ENCODE results near the gene PUS1. TPM values are rescaled to one million over a fixed set of nuclear protein-coding genes. Genes with fewer than 3 reads are reported as not detected.

PUS1 gene
- total RNA-seq, 2 donors from 2014 or later, result 37.3 to 56.7 TPM

GRCh38 chr12:131921866-131922769 lies 7.0 kb upstream of the PUS1 start:
- Histone ChIP-seq H3K27ac (ENCODE audit: low read depth, low read length) (no peak overlapping the region), H3K27me3 (ENCODE audit: control insufficient read depth, insufficient read depth, low read length, poor library complexity, severe bottlenecking) (no peaks in the 10 kb centered on the region), H3K4me3 (ENCODE audit: low read length) (no peak overlapping the region), H3K9ac (ENCODE audit: extremely low read depth, low read length, poor library complexity, severe bottlenecking) (no peak overlapping the region), H3K4me1 (ENCODE audit: control insufficient read depth, insufficient read depth, low read length) (no peaks in the 10 kb centered on the region), H3K36me3 (ENCODE audit: control insufficient read depth, insufficient read depth, low read length) (peaks cover 4% of the 10 kb centered on the region), H3K9me3 (ENCODE audit: control insufficient read depth, low read length) (no peaks in the 10 kb centered on the region)
- no peaks in the 10 kb centered on the region for H3K27me3 Mint-ChIP-seq (ENCODE audit: insufficient read depth)
- H3K4me3 Mint-ChIP-seq, result no peak overlapping the region
- H3K9me3 Mint-ChIP-seq, result peaks cover 13% of the 10 kb centered on the region
- H3K4me1 Mint-ChIP-seq, result no peaks in the 10 kb centered on the region
- WGBS, 2 experiments (ENCODE audit: insufficient coverage in 1 of 2, insufficient read length in 1 of 2), result 93 to 97% methylated on average over 23 to 29 of the region's 29 CpGs
- no peak overlapping the region for H3K27ac Mint-ChIP-seq
- DNase-seq, result no peak
- peaks cover 15% of the 10 kb centered on the region for H3K36me3 Mint-ChIP-seq (ENCODE audit: low read depth)
- TF ChIP-seq, protein P1, sequence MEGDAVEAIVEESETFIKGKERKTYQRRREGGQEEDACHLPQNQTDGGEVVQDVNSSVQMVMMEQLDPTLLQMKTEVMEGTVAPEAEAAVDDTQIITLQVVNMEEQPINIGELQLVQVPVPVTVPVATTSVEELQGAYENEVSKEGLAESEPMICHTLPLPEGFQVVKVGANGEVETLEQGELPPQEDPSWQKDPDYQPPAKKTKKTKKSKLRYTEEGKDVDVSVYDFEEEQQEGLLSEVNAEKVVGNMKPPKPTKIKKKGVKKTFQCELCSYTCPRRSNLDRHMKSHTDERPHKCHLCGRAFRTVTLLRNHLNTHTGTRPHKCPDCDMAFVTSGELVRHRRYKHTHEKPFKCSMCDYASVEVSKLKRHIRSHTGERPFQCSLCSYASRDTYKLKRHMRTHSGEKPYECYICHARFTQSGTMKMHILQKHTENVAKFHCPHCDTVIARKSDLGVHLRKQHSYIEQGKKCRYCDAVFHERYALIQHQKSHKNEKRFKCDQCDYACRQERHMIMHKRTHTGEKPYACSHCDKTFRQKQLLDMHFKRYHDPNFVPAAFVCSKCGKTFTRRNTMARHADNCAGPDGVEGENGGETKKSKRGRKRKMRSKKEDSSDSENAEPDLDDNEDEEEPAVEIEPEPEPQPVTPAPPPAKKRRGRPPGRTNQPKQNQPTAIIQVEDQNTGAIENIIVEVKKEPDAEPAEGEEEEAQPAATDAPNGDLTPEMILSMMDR (conservative IDR thresholded peaks at IDR 0.05), result no peak

- no peak overlapping the region for H3K27ac Mint-ChIP-seq
- peaks cover 2% of the 10 kb centered on the region for H3K27me3 Mint-ChIP-seq (ENCODE audit: insufficient read depth)
These were observed 6.3 kb upstream of the PUS1 start for GRCh38 chr12:131922772-131923171.

GRCh38 chr12:131923260-131923659 lies 5.8 kb upstream of the PUS1 start:
- H3K27ac ChIP-seq (ENCODE audit: low read depth, low read length), result no peak overlapping the region
- H3K27me3 ChIP-seq (ENCODE audit: control insufficient read depth, insufficient read depth, low read length, poor library complexity, severe bottlenecking), result no peaks in the 10 kb centered on the region
- H3K36me3 ChIP-seq (ENCODE audit: control insufficient read depth, insufficient read depth, low read length), result peaks cover 4% of the 10 kb centered on the region
- TF ChIP-seq, protein P1 (conservative IDR thresholded peaks at IDR 0.05), result no peak
- no peaks in the 10 kb centered on the region for H3K4me1 ChIP-seq (ENCODE audit: control insufficient read depth, insufficient read depth, low read length)
- Mint-ChIP-seq H3K27ac (no peak overlapping the region), H3K36me3 (ENCODE audit: low read depth) (peaks cover 15% of the 10 kb centered on the region), H3K9me3 (peaks cover 21% of the 10 kb centered on the region), H3K4me3 (no peak overlapping the region), H3K4me1 (no peaks in the 10 kb centered on the region), H3K27me3 (ENCODE audit: insufficient read depth) (peaks cover 2% of the 10 kb centered on the region)
- DNase-seq, result no peak
- H3K9me3 ChIP-seq (ENCODE audit: control insufficient read depth, low read length), result no peaks in the 10 kb centered on the region
- WGBS, 2 experiments (ENCODE audit: insufficient coverage in 1 of 2, insufficient read length in 1 of 2), result 96 to 97% methylated on average over 9 to 11 of the region's 11 CpGs
- H3K9ac ChIP-seq (ENCODE audit: extremely low read depth, low read length, poor library complexity, severe bottlenecking), result no peak overlapping the region
- no peak overlapping the region for H3K4me3 ChIP-seq (ENCODE audit: low read length)

More at GRCh38 chr12:131922772-131923171, 6.3 kb upstream of the PUS1 start:
- no peak for DNase-seq
- no peak overlapping the region for H3K27ac ChIP-seq (ENCODE audit: low read depth, low read length)
- H3K4me1 ChIP-seq (ENCODE audit: control insufficient read depth, insufficient read depth, low read length), result no peaks in the 10 kb centered on the region
- Mint-ChIP-seq H3K9me3 (peaks cover 18% of the 10 kb centered on the region), H3K36me3 (ENCODE audit: low read depth) (peaks cover 15% of the 10 kb centered on the region), H3K4me1 (no peaks in the 10 kb centered on the region), H3K4me3 (no peak overlapping the region)
- TF ChIP-seq, protein P1 (conservative IDR thresholded peaks at IDR 0.05), result no peak
- H3K36me3 ChIP-seq (ENCODE audit: control insufficient read depth, insufficient read depth, low read length), result peaks cover 4% of the 10 kb centered on the region
- WGBS, 2 experiments (ENCODE audit: insufficient coverage in 1 of 2, insufficient read length in 1 of 2), result 89 to 98% methylated on average over 11 to 13 of the region's 13 CpGs
- no peak overlapping the region for H3K4me3 ChIP-seq (ENCODE audit: low read length)
- H3K27me3 ChIP-seq (ENCODE audit: control insufficient read depth, insufficient read depth, low read length, poor library complexity, severe bottlenecking), result no peaks in the 10 kb centered on the region
- no peak overlapping the region for H3K9ac ChIP-seq (ENCODE audit: extremely low read depth, low read length, poor library complexity, severe bottlenecking)
- no peaks in the 10 kb centered on the region for H3K9me3 ChIP-seq (ENCODE audit: control insufficient read depth, low read length)
